SK-N-MC (cell line): ENCODE data around the gene GNA14.
"Not testable (repeated sequence)": the region's sequence is repeated elsewhere in the genome, so short reads cannot be mapped to it uniquely, and the experiment has no call there.

ENCODE experiments used
- EZH2 ChIP-seq: fragments of 200-600 bp; sonication (generic); IDR thresholded peaks from one replicate; pipeline ENCODE4 v1.6.1; 2017; ENCODE audit warnings: antibody characterized with exemption
- FOXP2 ChIP-seq: optimal IDR thresholded peaks from 2 replicates; pipeline ENCODE3; 2011; ENCODE audit warnings: mild to moderate bottlenecking, moderate library complexity; ENCODE audit not compliant: insufficient read depth; ENCODE audit errors: extremely low read length, control extremely low read depth
- POLR2AphosphoS5 ChIP-seq: IDR thresholded peaks from 2 replicates; pipeline ENCODE4 v1.6.1; 2012; ENCODE audit warnings: mild to moderate bottlenecking, low read depth, low read length, borderline replicate concordance

GRCh38 chr9:77490279-77490678 is 157.8 kb downstream of the GNA14 start:
- TF ChIP-seq POLR2AphosphoS5, EZH2, FOXP2: not testable (repeated sequence)
